NCI-H2196 (cell line): Measurements from ENCODE around the gene CT45A7.
"Not testable (repeated sequence)": the region's sequence is repeated elsewhere in the genome, so short reads cannot be mapped to it uniquely, and the experiment has no call there.

Source experiments
- DNase-seq: peaks from one replicate; lab custom pipeline; 2025; ENCODE audit not compliant: unreplicated experiment; lab: John Stamatoyannopoulos, UW

Gene CT45A7

DNA sequence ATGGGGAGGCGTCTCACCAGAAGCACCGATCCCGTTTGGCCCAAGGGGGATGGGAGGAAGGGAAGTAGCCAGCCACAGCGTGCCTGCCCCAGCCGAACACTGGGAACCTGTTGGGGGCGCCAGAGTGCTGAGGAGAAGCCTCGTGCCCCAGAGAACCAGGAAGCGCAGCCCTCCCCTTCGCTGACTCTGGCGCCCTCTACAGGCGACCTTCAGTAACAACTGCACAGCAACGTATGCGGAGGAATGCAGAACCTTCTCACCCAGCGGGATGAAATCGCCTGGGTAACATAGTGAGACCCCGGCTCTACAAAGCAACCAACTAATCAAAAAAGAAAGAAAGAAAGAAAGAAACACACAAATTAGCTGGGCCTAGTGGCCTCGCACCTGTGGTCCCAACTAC lies at the start of gene CT45A7:
Gene CT45A7 (minus strand): TSS at position 101 of the 400 bp plus-strand sequence. CDS start 3,747 bp downstream, outside the sequence.
- not testable (repeated sequence) for DNase-seq

GRCh38 chrX:135882741-135883140 lies 45.7 kb upstream of the CT45A7 start:
- DNase-seq = not testable (repeated sequence)

GRCh38 chrX:135871712-135872111 lies 34.6 kb upstream of the CT45A7 start, which contains the start of gene CT45A9:
TSS of gene CT45A9 (minus strand) at chrX:135871812. CDS start at chrX:135868061, 3,751 bp downstream.
- not testable (repeated sequence) for DNase-seq

- not testable (repeated sequence) for DNase-seq
These were observed 17.4 kb upstream of the CT45A7 start, which contains the start of gene CT45A8 for GRCh38 chrX:135854438-135854837. TSS of gene CT45A8 (minus strand) at chrX:135854538. CDS start at chrX:135850783, 3,755 bp downstream.

DNA sequence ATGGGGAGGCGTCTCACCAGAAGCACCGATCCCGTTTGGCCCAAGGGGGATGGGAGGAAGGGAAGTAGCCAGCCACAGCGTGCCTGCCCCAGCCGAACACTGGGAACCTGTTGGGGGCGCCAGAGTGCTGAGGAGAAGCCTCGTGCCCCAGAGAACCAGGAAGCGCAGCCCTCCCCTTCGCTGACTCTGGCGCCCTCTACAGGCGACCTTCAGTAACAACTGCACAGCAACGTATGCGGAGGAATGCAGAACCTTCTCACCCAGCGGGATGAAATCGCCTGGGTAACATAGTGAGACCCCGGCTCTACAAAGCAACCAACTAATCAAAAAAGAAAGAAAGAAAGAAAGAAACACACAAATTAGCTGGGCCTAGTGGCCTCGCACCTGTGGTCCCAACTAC lies 17.2 kb downstream of the CT45A7 start, which contains the start of gene CT45A2:
Gene CT45A2 (minus strand): TSS at position 101 of the 400 bp plus-strand sequence. CDS start 3,747 bp downstream, outside the sequence.
- DNase-seq = not testable (repeated sequence)

- not testable (repeated sequence) for DNase-seq
These were observed 34.4 kb downstream of the CT45A7 start, which contains the start of gene CT45A6 for GRCh38 chrX:135802687-135803086. TSS of gene CT45A6 (minus strand) at chrX:135802787. CDS start at chrX:135798993, 3,794 bp downstream.

DNA sequence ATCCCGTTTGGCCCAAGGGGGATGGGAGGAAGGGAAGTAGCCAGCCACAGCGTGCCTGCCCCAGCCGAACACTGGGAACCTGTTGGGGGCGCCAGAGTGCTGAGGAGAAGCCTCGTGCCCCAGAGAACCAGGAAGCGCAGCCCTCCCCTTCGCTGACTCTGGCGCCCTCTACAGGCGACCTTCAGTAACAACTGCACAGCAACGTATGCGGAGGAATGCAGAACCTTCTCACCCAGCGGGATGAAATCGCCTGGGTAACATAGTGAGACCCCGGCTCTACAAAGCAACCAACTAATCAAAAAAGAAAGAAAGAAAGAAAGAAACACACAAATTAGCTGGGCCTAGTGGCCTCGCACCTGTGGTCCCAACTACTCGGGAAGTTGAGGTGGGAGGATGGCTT lies 51.7 kb downstream of the CT45A7 start, which contains the start of gene CT45A5:
Gene CT45A5 (minus strand): TSS at position 101 of the 400 bp plus-strand sequence. CDS start 3,774 bp downstream, outside the sequence.
- not testable (repeated sequence) for DNase-seq
